Measurements from ENCODE around the gene TSPAN4. TPM values are rescaled to one million over a fixed set of nuclear protein-coding genes. Genes with fewer than 3 reads are reported as not detected.

Gene TSPAN4
- total and polyA plus RNA-seq, 2 of the 13 experiments (the other 11 are each of a cell fraction or from before 2014, with no cell fraction given), result 31.7 to 68.3 TPM

DNA sequence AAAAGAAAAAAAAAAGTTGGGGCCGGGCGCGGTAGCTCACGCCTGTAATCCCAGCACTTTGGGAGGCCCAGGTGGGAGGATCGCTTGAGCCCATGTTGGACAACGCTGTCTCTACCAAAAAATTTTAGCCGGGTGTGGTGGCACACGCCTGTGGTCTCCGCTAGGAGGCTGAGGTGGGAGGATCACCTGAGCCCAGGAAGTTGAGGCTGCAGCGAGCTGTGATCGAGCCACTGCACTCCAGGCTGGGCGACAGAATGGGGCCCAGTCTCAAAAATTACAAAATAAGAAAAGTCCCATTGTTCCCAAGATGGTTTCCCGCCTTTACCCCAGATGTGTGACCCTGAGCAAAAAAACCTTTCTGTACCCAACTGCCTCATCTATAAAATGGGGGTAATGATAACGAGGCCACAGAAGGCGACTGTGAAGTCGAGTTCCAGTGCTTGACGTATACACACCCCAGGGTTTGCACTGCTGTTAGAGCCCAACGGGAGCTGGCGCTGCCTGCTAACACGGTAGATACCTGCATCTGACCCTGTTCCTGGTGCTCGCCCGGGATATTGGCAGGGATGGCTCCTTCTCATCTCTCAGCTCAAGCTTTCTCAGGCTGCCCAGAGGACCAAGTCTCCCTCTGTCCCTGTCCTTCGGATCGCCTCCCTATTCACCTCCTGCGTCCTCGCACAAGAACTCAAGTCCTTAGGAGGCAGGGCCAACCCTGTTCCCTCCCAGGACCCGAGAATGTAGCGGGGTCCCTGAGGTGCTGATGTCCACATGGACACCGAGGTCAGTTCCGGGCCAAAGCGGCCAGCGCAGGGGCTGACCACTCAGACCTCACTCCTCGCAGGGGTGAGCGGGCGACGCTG, 34.0 kb upstream of the TSPAN4 start (continued):
- TF ChIP-seq MTA1 (CRISPR knock-in tag; IDR thresholded peaks at IDR 0.05; ENCODE audit: borderline replicate concordance) (no peak), ZNF460 (CRISPR knock-in tag; IDR thresholded peaks at IDR 0.05; ENCODE audit: borderline replicate concordance) (peak; percentile 17; the same call in 1 of the 2 replicates), EZH2 (conservative IDR thresholded peaks at IDR 0.05; ENCODE audit: low read depth, low read length) (no peak), KLF11 (CRISPR knock-in tag; IDR thresholded peaks at IDR 0.05) (peak; percentile 10; the same call in 1 of the 2 replicates), IRX3 (CRISPR knock-in tag; IDR thresholded peaks at IDR 0.05; ENCODE audit: borderline replicate concordance, low read depth) (no peak), MAFK (conservative IDR thresholded peaks at IDR 0.05 in 1 of 2, IDR thresholded peaks at IDR 0.05 in 1 of 2; ENCODE audit: low read length in 2 of 2) (no peak), POGZ (CRISPR knock-in tag; IDR thresholded peaks at IDR 0.05) (no peak), SIX4 (CRISPR knock-in tag; IDR thresholded peaks at IDR 0.05) (no peak), ADNP (CRISPR knock-in tag; IDR thresholded peaks at IDR 0.05) (no peak), FOXP1 (IDR thresholded peaks at IDR 0.05) (no peak), FOXP1 (CRISPR knock-in tag; IDR thresholded peaks at IDR 0.05) (no peak), ZNF124 (CRISPR knock-in tag; IDR thresholded peaks at IDR 0.05) (no peak), RXRB (CRISPR knock-in tag; IDR thresholded peaks at IDR 0.05; ENCODE audit: borderline replicate concordance) (no peak), SNAI1 (CRISPR knock-in tag; IDR thresholded peaks at IDR 0.05; ENCODE audit: borderline replicate concordance) (peak; percentile 31; the same call in 1 of the 2 replicates), NBN (conservative IDR thresholded peaks at IDR 0.05) (no peak), MTF2 (CRISPR knock-in tag; IDR thresholded peaks at IDR 0.05; ENCODE audit: borderline replicate concordance) (0 out of 2 replicates have a peak, but pooled peaks have one; percentile 62), KDM4B (CRISPR knock-in tag; IDR thresholded peaks at IDR 0.05) (peak; percentile 55), ZNF253 (CRISPR knock-in tag; IDR thresholded peaks at IDR 0.05; ENCODE audit: borderline replicate concordance) (no peak), HCFC1 (IDR thresholded peaks at IDR 0.05; ENCODE audit: low read depth, low read length) (no peak)
- TF ChIP-seq, protein P1, sequence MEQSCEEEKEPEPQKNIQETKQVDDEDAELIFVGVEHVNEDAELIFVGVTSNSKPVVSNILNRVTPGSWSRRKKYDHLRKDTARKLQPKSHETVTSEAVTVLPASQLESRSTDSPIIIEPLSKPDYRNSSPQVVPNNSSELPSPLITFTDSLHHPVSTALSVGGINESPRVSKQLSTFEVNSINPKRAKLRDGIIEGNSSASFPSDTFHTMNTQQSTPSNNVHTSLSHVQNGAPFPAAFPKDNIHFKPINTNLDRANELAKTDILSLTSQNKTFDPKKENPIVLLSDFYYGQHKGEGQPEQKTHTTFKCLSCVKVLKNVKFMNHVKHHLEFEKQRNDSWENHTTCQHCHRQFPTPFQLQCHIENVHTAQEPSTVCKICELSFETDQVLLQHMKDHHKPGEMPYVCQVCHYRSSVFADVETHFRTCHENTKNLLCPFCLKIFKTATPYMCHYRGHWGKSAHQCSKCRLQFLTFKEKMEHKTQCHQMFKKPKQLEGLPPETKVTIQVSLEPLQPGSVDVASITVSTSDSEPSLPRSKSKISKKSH (CRISPR knock-in tag; IDR thresholded peaks at IDR 0.05; ENCODE audit: borderline replicate concordance), result no peak; the same call in 1 of the 2 replicates
- TF ChIP-seq, protein P2, sequence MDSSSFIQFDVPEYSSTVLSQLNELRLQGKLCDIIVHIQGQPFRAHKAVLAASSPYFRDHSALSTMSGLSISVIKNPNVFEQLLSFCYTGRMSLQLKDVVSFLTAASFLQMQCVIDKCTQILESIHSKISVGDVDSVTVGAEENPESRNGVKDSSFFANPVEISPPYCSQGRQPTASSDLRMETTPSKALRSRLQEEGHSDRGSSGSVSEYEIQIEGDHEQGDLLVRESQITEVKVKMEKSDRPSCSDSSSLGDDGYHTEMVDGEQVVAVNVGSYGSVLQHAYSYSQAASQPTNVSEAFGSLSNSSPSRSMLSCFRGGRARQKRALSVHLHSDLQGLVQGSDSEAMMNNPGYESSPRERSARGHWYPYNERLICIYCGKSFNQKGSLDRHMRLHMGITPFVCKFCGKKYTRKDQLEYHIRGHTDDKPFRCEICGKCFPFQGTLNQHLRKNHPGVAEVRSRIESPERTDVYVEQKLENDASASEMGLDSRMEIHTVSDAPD (CRISPR knock-in tag; IDR thresholded peaks at IDR 0.05), result no peak
- TF ChIP-seq, protein P3, sequence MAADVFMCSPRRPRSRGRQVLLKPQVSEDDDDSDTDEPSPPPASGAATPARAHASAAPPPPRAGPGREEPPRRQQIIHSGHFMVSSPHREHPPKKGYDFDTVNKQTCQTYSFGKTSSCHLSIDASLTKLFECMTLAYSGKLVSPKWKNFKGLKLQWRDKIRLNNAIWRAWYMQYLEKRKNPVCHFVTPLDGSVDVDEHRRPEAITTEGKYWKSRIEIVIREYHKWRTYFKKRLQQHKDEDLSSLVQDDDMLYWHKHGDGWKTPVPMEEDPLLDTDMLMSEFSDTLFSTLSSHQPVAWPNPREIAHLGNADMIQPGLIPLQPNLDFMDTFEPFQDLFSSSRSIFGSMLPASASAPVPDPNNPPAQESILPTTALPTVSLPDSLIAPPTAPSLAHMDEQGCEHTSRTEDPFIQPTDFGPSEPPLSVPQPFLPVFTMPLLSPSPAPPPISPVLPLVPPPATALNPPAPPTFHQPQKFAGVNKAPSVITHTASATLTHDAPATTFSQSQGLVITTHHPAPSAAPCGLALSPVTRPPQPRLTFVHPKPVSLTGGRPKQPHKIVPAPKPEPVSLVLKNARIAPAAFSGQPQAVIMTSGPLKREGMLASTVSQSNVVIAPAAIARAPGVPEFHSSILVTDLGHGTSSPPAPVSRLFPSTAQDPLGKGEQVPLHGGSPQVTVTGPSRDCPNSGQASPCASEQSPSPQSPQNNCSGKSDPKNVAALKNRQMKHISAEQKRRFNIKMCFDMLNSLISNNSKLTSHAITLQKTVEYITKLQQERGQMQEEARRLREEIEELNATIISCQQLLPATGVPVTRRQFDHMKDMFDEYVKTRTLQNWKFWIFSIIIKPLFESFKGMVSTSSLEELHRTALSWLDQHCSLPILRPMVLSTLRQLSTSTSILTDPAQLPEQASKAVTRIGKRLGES (CRISPR knock-in tag; IDR thresholded peaks at IDR 0.05; ENCODE audit: borderline replicate concordance), result no peak
- TF ChIP-seq, protein P4, sequence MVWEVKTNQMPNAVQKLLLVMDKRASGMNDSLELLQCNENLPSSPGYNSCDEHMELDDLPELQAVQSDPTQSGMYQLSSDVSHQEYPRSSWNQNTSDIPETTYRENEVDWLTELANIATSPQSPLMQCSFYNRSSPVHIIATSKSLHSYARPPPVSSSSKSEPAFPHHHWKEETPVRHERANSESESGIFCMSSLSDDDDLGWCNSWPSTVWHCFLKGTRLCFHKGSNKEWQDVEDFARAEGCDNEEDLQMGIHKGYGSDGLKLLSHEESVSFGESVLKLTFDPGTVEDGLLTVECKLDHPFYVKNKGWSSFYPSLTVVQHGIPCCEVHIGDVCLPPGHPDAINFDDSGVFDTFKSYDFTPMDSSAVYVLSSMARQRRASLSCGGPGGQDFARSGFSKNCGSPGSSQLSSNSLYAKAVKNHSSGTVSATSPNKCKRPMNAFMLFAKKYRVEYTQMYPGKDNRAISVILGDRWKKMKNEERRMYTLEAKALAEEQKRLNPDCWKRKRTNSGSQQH (CRISPR knock-in tag; IDR thresholded peaks at IDR 0.05; ENCODE audit: low read depth), result peak; percentile 76; the same call in 1 of the 2 replicates
